GM12891 (cell line): Measurements from ENCODE around the gene ATXN1.

Experiments used
- POLR2A ChIP-seq: IDR thresholded peaks from 2 replicates; pipeline ENCODE4 v1.6.1; 2011; ENCODE audit warnings: low read depth, low read length, control low read depth
- POLR2AphosphoS5 ChIP-seq: IDR thresholded peaks from 2 replicates; pipeline ENCODE4 v1.6.1; 2011; ENCODE audit warnings: low read depth, low read length, control low read depth

DNA sequence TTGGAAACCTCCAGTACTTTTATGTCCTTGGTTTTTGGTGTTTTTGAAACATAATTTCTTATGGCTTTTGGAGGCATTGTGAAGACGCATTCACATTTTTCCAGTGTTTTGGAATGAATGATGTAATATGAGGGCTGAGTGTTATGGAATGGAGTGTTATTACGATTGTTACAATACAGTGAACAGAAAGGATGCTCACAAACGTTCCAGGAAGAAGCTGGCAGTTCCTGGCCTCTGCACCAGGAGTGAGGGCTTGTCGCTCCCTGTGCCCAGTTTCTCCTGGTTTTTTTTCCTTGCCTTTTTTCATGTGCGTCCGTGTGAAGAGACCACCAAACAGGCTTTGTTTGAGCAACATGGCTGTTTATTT is 502.6 kb downstream of the ATXN1 start:
- no peak for TF ChIP-seq POLR2A
- no peak for TF ChIP-seq POLR2AphosphoS5
